DMS114 treated with DMSO at 0.1 percent for 48 hours (cell line): Measurements from ENCODE around the gene SMG6.
"Not testable (repeated sequence)": the region's sequence is repeated elsewhere in the genome, so short reads cannot be mapped to it uniquely, and the experiment has no call there.

Source experiments
- DNase-seq: peaks from one replicate; lab custom pipeline; 2025; ENCODE audit not compliant: unreplicated experiment; lab: John Stamatoyannopoulos, UW

SMG6 gene

GRCh38 chr17:2016494-2016893 lies 287.1 kb downstream of the SMG6 start:
- DNase-seq: no peak

- DNase-seq: no peak
These were observed 288.3 kb downstream of the SMG6 start for GRCh38 chr17:2015314-2015713.

- no peak for DNase-seq
These were observed 289.6 kb downstream of the SMG6 start for GRCh38 chr17:2013994-2014317.

DNA sequence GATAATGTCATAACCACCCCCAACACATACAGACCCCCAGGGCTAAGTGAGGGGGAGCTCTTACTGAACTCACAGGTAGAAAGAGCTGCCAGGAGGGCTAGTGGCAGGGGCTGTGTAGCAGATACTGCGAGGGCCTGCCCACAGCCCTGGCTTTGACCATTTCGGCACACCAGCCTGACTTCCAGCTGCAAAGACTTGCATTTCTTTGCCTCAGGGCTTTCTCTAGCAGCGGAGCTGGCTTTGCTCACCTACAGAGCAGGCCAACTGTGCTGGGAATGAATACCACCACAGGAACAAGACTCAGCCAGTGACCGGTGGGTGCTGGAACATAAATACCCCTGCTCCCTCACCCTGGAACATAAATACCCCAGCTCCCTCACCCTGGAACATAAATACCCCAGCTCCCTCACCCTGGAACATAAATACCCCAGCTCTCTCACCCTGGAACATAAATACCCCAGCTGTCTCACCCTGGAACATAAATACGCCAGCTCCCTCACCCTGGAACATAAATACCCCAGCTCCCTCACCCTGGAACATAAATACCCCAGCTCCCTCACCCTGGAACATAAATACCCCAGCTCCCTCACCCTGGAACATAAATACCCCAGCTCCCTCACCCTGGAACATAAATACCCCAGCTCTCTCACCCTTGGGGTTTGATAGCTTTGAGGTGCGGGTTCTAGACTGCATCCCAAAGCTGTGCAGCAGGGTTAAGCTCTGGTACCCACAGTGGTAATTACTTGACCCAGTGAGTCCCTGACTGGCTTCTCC lies 290.2 kb downstream of the SMG6 start:
- DNase-seq: not testable (repeated sequence)

GRCh38 chr17:2012499-2012898 lies 291.1 kb downstream of the SMG6 start:
- DNase-seq: no peak

DNA sequence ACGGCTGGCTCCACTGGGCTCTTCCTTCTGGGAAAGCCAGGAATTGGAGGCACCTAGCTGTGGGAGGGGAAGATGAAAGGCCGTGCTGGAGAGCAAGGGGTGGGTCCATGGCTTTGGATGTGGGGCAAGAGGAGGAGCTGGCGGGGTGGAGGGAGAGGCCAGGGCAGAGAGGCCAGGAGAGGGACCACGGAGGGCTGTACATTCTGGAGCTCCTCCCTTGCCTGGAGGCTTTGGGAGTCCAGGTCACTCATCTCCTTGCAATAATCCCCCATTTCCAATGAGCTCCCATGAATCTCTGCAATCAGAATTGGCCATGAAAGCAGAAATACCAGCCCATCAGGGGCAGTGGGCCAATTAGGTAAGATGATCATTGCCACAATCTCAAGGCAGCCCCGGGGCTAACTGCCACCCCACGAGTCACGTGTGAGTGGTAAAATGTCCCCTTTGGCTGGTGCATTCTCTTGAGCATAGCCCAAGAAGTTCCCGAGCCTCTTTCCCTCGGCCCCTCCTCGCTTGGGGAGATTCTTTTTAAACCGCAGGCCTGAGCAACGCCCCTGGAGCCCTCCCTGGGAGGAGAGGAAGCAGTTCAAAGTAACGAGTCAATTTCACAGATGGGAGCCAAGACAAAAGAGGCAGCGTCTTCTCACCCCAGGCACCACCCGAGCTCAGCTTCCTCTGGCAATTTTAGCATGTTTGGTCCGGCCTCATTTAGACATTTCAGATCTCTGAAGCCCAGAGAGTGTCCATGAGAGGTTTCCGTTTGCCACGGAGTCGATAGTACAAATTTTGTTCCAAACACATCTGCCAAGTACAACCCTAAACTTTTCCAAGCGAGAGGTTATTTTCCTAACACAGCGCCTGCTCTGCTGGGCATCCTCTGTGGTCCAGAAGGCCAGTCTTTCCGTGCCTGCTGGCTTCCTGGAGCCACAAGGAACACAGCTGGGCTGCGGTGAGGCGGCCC lies 291.9 kb downstream of the SMG6 start:
- DNase-seq: no peak
